GM12878 (cell line): ENCODE results near the gene NUP205. TPM values are rescaled to one million over a fixed set of nuclear protein-coding genes. Genes with fewer than 3 reads are reported as not detected.
"Not testable (repeated sequence)": the region's sequence is repeated elsewhere in the genome, so short reads cannot be mapped to it uniquely, and the experiment has no call there.

Experiments used
- ATAC-seq: fragments of 200-7000 bp; cut with Tn5 transposase; 3 replicates; pipeline ENCODE4 v1.9.1; 2020; ENCODE audit warnings: mild to moderate bottlenecking, moderate library complexity
- BruUV-seq: library from RNA; stranded (reverse); fragments of 400-500 nt; replicated peaks from 2 replicates; lab custom pipeline; 2021; lab: Mats Ljungman, UMichigan
- CTCF ChIA-PET: fragments of 300-600 bp; sonication (Branson Sonifier 250); formaldehyde crosslinking; extraction: SDS; loops from one replicate; lab custom pipeline; 2021; ENCODE audit warnings: inconsistent platforms; lab: Yijun Ruan, JAX
- POLR2A ChIA-PET: fragments of 350-600 bp; formaldehyde crosslinking; extraction: SDS; loops from one replicate; lab custom pipeline; 2021; ENCODE audit warnings: inconsistent platforms; lab: Charles Lee
- RAD21 ChIA-PET: fragments of 300-600 bp; sonication (Branson Sonifier 250); formaldehyde crosslinking; loops from one replicate; lab custom pipeline; 2023; ENCODE audit warnings: antibody characterized with exemption; ENCODE audit not compliant: unreplicated experiment; lab: Charles Lee
- SMC1A ChIA-PET: fragments of 300-600 bp; sonication (Branson Sonifier 250); formaldehyde crosslinking; loops from one replicate; lab custom pipeline; 2023; ENCODE audit not compliant: unreplicated experiment, uncharacterized antibody; lab: Charles Lee
- DNase-seq: peaks from one replicate; pipeline ENCODE4 v3.0.0-alpha.2; 2011; ENCODE audit warnings: low read depth, low spot score
- FAIRE-seq: peaks from 3 replicates; lab custom pipeline; 2011; peaks lifted over from hg19 to GRCh38; lab: Jason Lieb, UNC
- H2AFZ ChIP-seq: 2 replicates; pipeline ENCODE4 v1.6.0; 2011; ENCODE audit warnings: low read depth, low read length, control low read depth; ENCODE audit not compliant: control insufficient read depth
- H3K27ac ChIP-seq: 2 replicates; pipeline ENCODE4 v1.5.1; 2011; ENCODE audit warnings: control low read depth; ENCODE audit not compliant: control insufficient read depth, insufficient read depth
- H3K27me3 ChIP-seq, 2 experiments: replicated peaks in 1 of 2; 2 replicates each; pipeline versions ENCODE4 v1.6.0 to v1.6.1; 2011; ENCODE audit warnings: low read length in 1 of 2; ENCODE audit not compliant: control insufficient read depth in 2 of 2, insufficient read depth in 2 of 2
- H3K36me3 ChIP-seq, 2 experiments: 2 replicates each; pipeline ENCODE4 v1.5.1; 2011; ENCODE audit warnings: low read length in 1 of 2; ENCODE audit not compliant: control insufficient read depth in 2 of 2, insufficient read depth in 2 of 2
- H3K4me1 ChIP-seq: 2 replicates; pipeline ENCODE4 v1.6.1; 2011; ENCODE audit warnings: mild to moderate bottlenecking, low read length, moderate library complexity, mixed read lengths; ENCODE audit not compliant: control insufficient read depth, insufficient read depth
- H3K4me2 ChIP-seq: 2 replicates; pipeline ENCODE4 v1.6.0; 2011; ENCODE audit warnings: control low read depth; ENCODE audit not compliant: control insufficient read depth, insufficient read depth
- H3K4me3 ChIP-seq: fragments of 200-600 bp; sonication (generic); 2 replicates; pipeline ENCODE4 v1.5.1; 2016
- H3K79me2 ChIP-seq: 2 replicates; pipeline ENCODE4 v1.6.0; 2011; ENCODE audit warnings: low read length; ENCODE audit not compliant: control insufficient read depth, insufficient read depth
- H3K9ac ChIP-seq: 2 replicates; pipeline ENCODE4 v1.8.0; 2011; ENCODE audit warnings: low read length, control low read depth, mixed read lengths; ENCODE audit not compliant: control insufficient read depth, insufficient read depth
- H3K9me3 ChIP-seq: replicated peaks from 3 replicates; pipeline ENCODE4 v1.5.1; 2011; ENCODE audit warnings: mild to moderate bottlenecking, low read length; ENCODE audit not compliant: control insufficient read depth, insufficient read depth
- H4K20me1 ChIP-seq: 2 replicates; pipeline ENCODE4 v1.6.0; 2011; ENCODE audit not compliant: control insufficient read depth, insufficient read depth
- CHD2 ChIP-seq: IDR thresholded peaks from 2 replicates; pipeline ENCODE4 v1.6.1; 2011; ENCODE audit warnings: low read depth, low read length, improper control_type of control experiment, borderline replicate concordance
- SPI1 ChIP-seq: IDR thresholded peaks from 2 replicates; pipeline ENCODE4 v1.6.1; 2011; ENCODE audit warnings: low read depth, mild to moderate bottlenecking, low read length, moderate library complexity, borderline replicate concordance; ENCODE audit not compliant: insufficient read depth
- WGBS: methylation state at CpG from one replicate; pipeline ENCODE4 v1.1.6; 2016; ENCODE audit warnings: low lambda C conversion rate; ENCODE audit not compliant: insufficient replicate concordance, insufficient coverage; ENCODE audit errors: missing lambda C conversion rate; 5-methylcytosine and 5-hydroxymethylcytosine counted together
- in situ Hi-C: fragments of 300-500 bp; cut with MboI; formaldehyde crosslinking; loops from 9 replicates; pipeline ENCODE4 v1.14.3; 2018; ENCODE audit warnings: mixed read lengths
- intact Hi-C: fragments of 100-400 bp; cut with micrococcal nuclease; formaldehyde crosslinking; loops from one replicate; pipeline ENCODE4 v1.14.2; 2022; ENCODE audit not compliant: unreplicated experiment
- polyA plus RNA-seq, 11 experiments: library from polyadenylated mRNA; depleted of rRNA in 4 of 11; unstranded in 6 of 11; stranded (reverse) in 5 of 11; fragments of >200 nt; fragmentation: Nextera tagmentation in 4 of 11; fragmentation: Illumina TruSeq in 1 of 11; extraction: Ambion mirVana in 4 of 11; extraction: Trizol in 1 of 11; gene quantifications; 1 replicate in 1 of 11; 2 replicates in 10 of 11; pipeline versions ENCODE4 v1.2.1 to v1.2.3, GENCODE V29; 2011 to 2016; ENCODE audit warnings: inconsistent platforms in 2 of 11, missing spikeins in 2 of 11, low read depth in 1 of 11
- total RNA-seq, 4 experiments: library from RNA; depleted of rRNA in 3 of 4; stranded (reverse); fragments of >200 nt in 3 of 4; fragmentation: Illumina TruSeq in 1 of 4; extraction: Trizol in 1 of 4; gene quantifications; 2 replicates each; pipeline versions ENCODE4 v1.2.1 to v1.2.3, GENCODE V29; 2013 to 2021

The NUP205 gene
- total and polyA plus RNA-seq, 10 of the 15 experiments (the other 5 are each of a cell fraction or from before 2014, with no cell fraction given), result 41.4 to 110 (median 85.9) TPM

DNA sequence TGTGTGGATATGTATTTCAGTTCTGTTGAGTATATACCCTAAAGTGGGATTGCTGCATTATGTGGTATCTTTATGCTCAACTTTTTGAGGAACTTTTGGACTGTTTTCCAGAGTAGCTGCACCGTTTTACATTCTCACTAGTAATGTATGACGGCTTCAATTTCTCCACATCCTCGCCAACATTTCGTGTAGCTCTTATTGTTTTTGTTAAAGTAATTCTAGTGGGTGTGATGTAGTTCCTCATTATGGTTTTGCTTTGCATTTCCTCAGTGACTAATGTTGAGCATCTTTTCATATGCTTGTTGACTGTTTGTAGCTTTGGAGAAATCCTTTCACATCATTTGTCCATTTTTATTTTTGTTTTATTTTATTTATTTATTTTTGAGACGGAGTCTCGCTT is 109.1 kb downstream of the NUP205 start:
- SMC1A ChIA-PET, result interaction anchor here (1.4 kb wide), 1 partner anchor 19 kb away, joined by 5 read pairs; no protein-coding TSS in a partner anchor

DNA sequence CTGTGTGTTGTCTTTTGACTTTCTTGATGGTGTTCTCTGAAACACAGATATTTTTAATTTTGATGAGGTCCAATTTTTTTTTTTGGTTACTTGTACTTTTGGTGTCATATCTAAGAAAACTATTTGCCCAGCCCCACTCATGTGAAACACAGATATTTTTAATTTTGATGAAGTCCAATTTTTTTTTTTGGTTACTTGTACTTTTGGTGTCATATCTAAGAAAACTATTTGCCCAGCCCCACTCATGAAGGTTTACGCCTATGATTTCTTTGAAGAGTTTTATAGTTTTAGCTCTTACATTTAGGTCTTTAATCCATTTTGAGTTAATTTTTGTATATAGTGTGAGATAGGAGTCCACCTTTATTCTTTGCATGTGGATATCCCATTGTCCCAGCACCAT is 109.9 kb downstream of the NUP205 start:
- RAD21 ChIA-PET, result interaction anchor here (0.6 kb wide), 1 partner anchor 266 kb away, joined by 3 read pairs; no protein-coding TSS in a partner anchor
- POLR2A ChIA-PET, ATAC-seq, H3K27ac ChIP-seq, H3K4me2 ChIP-seq, DNase-seq, FAIRE-seq, H3K4me1 ChIP-seq, H4K20me1 ChIP-seq, H3K36me3 ChIP-seq, BruUV-seq, H3K9ac ChIP-seq, H2AFZ ChIP-seq, H3K4me3 ChIP-seq, H3K27me3 ChIP-seq, H3K9me3 ChIP-seq: not testable (repeated sequence)
- H3K79me2 ChIP-seq, result peaks cover 29% of the 10 kb centered on the region
- intact Hi-C loops (loop anchor here (10.0 kb wide), 1 partner anchor 307 kb away; the partner anchor contains the start of gene MTPN), in situ Hi-C loops (loop anchor here (10.0 kb wide), 1 partner anchor 307 kb away; the partner anchor contains the start of gene MTPN)
- SMC1A ChIA-PET, result interaction anchor here (1.4 kb wide), 1 partner anchor 19 kb away, joined by 5 read pairs; no protein-coding TSS in a partner anchor
- 100% methylated on average over 1 of the region's 1 CpG for WGBS
- CTCF ChIA-PET, result interaction anchor here (2.0 kb wide), 1 partner anchor 393 kb away, joined by 5 read pairs; no protein-coding TSS in a partner anchor

More for the DNA sequence above, 109.1 kb downstream of the NUP205 start:
- Histone ChIP-seq H3K4me1 (no peaks in the 10 kb centered on the region; the same call in 1 of the 2 replicates), H3K79me2 (peaks cover 33% of the 10 kb centered on the region), H3K27me3 (no peaks in the 10 kb centered on the region), H2AFZ (no peak overlapping the region), H3K27ac (no peak overlapping the region), H3K36me3 (no peaks in the 10 kb centered on the region; a peak in 1 of 4 replicates), H3K9ac (no peak overlapping the region), H3K9me3 (no peaks in the 10 kb centered on the region; the same call in 2 of the 3 replicates), H4K20me1 (no peaks in the 10 kb centered on the region), H3K4me2 (peak overlapping the region; percentile 30; the same call in 1 of the 2 replicates), H3K4me3 (0 out of 2 replicates have a peak overlapping the region, but pooled peaks have one; percentile 36)
- no TSS peak for BruUV-seq
- 50% methylated on average over 6 of the region's 6 CpGs for WGBS
- CTCF ChIA-PET, result interaction anchor here (2.0 kb wide), 1 partner anchor 392 kb away, joined by 5 read pairs; no protein-coding TSS in a partner anchor
- intact Hi-C loops, result loop anchor here (10.0 kb wide), 1 partner anchor 308 kb away; the partner anchor contains the start of gene MTPN
- in situ Hi-C loops, result loop anchor here (10.0 kb wide), 1 partner anchor 308 kb away; the partner anchor contains the start of gene MTPN
- RAD21 ChIA-PET, result interaction anchor here (0.6 kb wide), 1 partner anchor 266 kb away, joined by 3 read pairs; no protein-coding TSS in a partner anchor
- POLR2A ChIA-PET, result no interaction called here
- no peak for FAIRE-seq
- no peak for TF ChIP-seq CHD2
- TF ChIP-seq SPI1, result peak; percentile 43; the same call in 1 of the 2 replicates
- ATAC-seq, result peak; percentile 5; the same call in 1 of the 3 replicates
- no peak for DNase-seq

DNA sequence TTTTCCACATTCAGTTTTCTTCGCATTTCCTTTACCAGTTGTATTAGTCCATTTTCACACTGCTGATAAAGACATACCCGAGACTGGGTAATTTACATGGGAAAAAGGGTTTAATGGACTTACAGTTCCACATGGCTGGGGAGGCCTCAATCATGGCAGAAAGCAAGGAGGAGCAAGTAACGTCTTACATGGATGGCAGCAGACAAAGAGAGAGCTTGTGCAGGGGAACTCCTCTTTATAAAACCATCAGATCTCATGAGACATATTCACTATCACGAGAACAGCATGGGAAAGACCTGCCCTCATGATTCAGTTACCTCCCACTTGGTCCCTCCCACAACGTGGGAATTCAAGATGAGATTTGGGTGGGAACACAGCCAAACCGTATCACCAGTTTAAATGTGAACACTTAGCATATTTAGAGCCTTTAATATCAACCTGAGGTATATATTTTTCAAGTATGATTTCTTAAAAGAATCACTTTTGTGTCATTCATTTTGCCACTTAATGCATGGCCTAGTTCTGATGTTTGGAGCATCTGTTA is 111.2 kb downstream of the NUP205 start:
- H3K27ac ChIP-seq, H4K20me1 ChIP-seq, H2AFZ ChIP-seq, BruUV-seq, H3K27me3 ChIP-seq, H3K9ac ChIP-seq, DNase-seq, H3K36me3 ChIP-seq, H3K4me3 ChIP-seq, H3K9me3 ChIP-seq, H3K4me2 ChIP-seq, POLR2A ChIA-PET, RAD21 ChIA-PET, ATAC-seq, FAIRE-seq, SMC1A ChIA-PET, H3K4me1 ChIP-seq: not testable (repeated sequence)
- 80% methylated on average over 6 of the region's 6 CpGs for WGBS
- H3K79me2 ChIP-seq, result peaks cover 16% of the 10 kb centered on the region
- intact Hi-C loops, result loop anchor here (10.0 kb wide), 1 partner anchor 306 kb away; the partner anchor contains the start of gene MTPN
- CTCF ChIA-PET, result interaction anchor here (2.5 kb wide), 1 partner anchor 24 kb away, joined by 9 read pairs; no protein-coding TSS in a partner anchor
- in situ Hi-C loops, result loop anchor here (10.0 kb wide), 1 partner anchor 306 kb away; the partner anchor contains the start of gene MTPN
